Measurements from ENCODE around the gene CTNNAL1.

DNA sequence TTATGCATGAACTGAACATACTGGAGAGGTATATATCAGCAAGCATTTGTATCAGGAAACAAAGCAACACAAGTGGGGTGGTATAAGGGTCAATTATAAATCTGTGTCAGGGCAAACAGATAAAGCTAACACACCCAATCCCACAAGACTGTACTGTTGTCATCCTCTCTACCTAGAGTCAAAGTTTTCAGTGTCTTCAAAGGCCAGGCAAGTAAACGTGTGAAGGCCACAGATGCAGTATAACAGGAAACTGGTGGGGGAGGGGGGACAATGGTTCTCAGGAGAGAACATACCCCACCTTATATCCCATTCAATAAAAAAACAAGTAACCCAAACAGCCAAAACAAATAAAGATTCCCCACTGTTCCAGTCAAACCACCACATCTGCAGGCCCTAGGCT is 101.5 kb downstream of the CTNNAL1 start:
- TF ChIP-seq, protein P1, sequence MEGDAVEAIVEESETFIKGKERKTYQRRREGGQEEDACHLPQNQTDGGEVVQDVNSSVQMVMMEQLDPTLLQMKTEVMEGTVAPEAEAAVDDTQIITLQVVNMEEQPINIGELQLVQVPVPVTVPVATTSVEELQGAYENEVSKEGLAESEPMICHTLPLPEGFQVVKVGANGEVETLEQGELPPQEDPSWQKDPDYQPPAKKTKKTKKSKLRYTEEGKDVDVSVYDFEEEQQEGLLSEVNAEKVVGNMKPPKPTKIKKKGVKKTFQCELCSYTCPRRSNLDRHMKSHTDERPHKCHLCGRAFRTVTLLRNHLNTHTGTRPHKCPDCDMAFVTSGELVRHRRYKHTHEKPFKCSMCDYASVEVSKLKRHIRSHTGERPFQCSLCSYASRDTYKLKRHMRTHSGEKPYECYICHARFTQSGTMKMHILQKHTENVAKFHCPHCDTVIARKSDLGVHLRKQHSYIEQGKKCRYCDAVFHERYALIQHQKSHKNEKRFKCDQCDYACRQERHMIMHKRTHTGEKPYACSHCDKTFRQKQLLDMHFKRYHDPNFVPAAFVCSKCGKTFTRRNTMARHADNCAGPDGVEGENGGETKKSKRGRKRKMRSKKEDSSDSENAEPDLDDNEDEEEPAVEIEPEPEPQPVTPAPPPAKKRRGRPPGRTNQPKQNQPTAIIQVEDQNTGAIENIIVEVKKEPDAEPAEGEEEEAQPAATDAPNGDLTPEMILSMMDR (IDR thresholded peaks at IDR 0.05) = no peak
- TF ChIP-seq POLR2A (IDR thresholded peaks at IDR 0.05) = no peak

Measured in right lobe of liver (tissue), 4 donors.